ENCODE measurements around the gene USP24. TPM values are rescaled to one million over a fixed set of nuclear protein-coding genes. Genes with fewer than 3 reads are reported as not detected.

The USP24 gene
- total RNA-seq, 1 experiment from 2014 or later = 38.5 TPM

DNA sequence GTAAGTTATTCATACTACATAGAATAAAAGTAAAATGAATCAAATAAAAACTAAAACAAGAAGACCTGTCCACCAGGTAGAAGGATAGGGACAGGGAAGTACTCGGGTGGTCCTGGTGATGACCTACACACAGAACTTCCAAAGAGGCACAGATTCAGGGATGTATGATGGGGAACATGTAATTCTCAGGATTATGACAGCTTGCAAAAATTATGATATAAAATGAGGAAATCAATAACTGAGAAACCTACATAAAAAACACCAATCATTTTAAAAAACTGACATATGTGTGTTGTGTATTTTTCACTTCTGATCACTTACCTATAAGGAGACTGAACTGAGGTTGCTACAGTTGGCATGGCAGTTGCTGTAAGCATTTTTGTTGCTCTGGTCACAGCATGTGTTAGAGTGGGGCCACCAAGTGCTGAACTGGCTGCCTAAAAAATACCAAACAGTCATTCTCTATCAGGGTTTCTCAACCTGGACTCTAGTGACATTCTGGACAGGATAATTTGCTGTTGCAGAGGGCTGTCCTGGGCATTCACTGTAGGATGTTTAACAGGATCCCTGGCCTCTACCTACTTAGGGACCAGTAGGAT lies 73.8 kb downstream of the USP24 start:
- intact Hi-C loops (cut with micrococcal nuclease) = loop anchor here (2.0 kb wide), 1 partner anchor 1443 kb away; no protein-coding TSS in a partner anchor
- Histone ChIP-seq H3K27ac (ENCODE audit: low read length) (no peak overlapping the region), H3K9me2 (replicated peaks; ENCODE audit: low read length) (no peaks in the 10 kb centered on the region), H3K4me3 (ENCODE audit: low read length) (no peak overlapping the region), H3K9ac (ENCODE audit: low read length) (no peak overlapping the region), H3K27me3 (ENCODE audit: low read length) (no peaks in the 10 kb centered on the region), H3K79me2 (ENCODE audit: low read length) (no peaks in the 10 kb centered on the region), H3K36me3 (ENCODE audit: low read depth, low read length) (peaks cover 56% of the 10 kb centered on the region), H2AFZ (ENCODE audit: low read length) (no peak overlapping the region), H3K9me3 (ENCODE audit: low read length) (no peaks in the 10 kb centered on the region), H4K20me1 (ENCODE audit: low read length) (no peaks in the 10 kb centered on the region), H3F3A (ENCODE audit: low read length, unreplicated experiment) (peaks cover 4% of the 10 kb centered on the region), H3K4me1 (ENCODE audit: insufficient read depth, low read length) (peaks cover 5% of the 10 kb centered on the region; the same call in 1 of the 2 replicates), H3K4me2 (ENCODE audit: low read length) (no peak overlapping the region)
- no peak for TF ChIP-seq CTCF (conservative IDR thresholded peaks at IDR 0.05; ENCODE audit: low read depth, low read length)
- no peak for TF ChIP-seq EZH2phosphoT487 (IDR thresholded peaks at IDR 0.05; ENCODE audit: borderline replicate concordance, low read length)
- TF ChIP-seq EZH2 (IDR thresholded peaks at IDR 0.05; ENCODE audit: low read length, unreplicated experiment) = no peak
- ATAC-seq (no peak), DNase-seq (no peak)
- CTCF ChIA-PET = no interaction called here
- no TSS peak for BruUV-seq (replicated peaks)
- POLR2A ChIA-PET (ENCODE audit: unreplicated experiment) = no interaction called here

- no peaks in the 10 kb centered on the region for H3K79me2 ChIP-seq (ENCODE audit: low read length)
- H3K9me2 ChIP-seq (replicated peaks; ENCODE audit: low read length) = no peaks in the 10 kb centered on the region
- no peak overlapping the region for H3K9ac ChIP-seq (ENCODE audit: low read length)
- H3K36me3 ChIP-seq (ENCODE audit: low read depth, low read length) = peaks cover 50% of the 10 kb centered on the region
- H3F3A ChIP-seq (ENCODE audit: low read length, unreplicated experiment) = peaks cover 4% of the 10 kb centered on the region
- no peak overlapping the region for H3K4me3 ChIP-seq (ENCODE audit: low read length)
- H3K4me1 ChIP-seq (ENCODE audit: insufficient read depth, low read length) = peaks cover 5% of the 10 kb centered on the region; the same call in 1 of the 2 replicates
- BruUV-seq (replicated peaks) = no TSS peak
- H4K20me1 ChIP-seq (ENCODE audit: low read length) = no peaks in the 10 kb centered on the region
- H3K4me2 ChIP-seq (ENCODE audit: low read length) = no peak overlapping the region
- no peaks in the 10 kb centered on the region for H3K27me3 ChIP-seq (ENCODE audit: low read length)
- no peaks in the 10 kb centered on the region for H3K9me3 ChIP-seq (ENCODE audit: low read length)
- DNase-seq (peak; percentile 92), ATAC-seq (peak; percentile 97)
- no peak overlapping the region for H3K27ac ChIP-seq (ENCODE audit: low read length)
- CTCF ChIA-PET = no interaction called here
- TF ChIP-seq CTCF (conservative IDR thresholded peaks at IDR 0.05; ENCODE audit: low read depth, low read length) (peak; percentile 90), EZH2phosphoT487 (IDR thresholded peaks at IDR 0.05; ENCODE audit: borderline replicate concordance, low read length) (no peak), EZH2 (IDR thresholded peaks at IDR 0.05; ENCODE audit: low read length, unreplicated experiment) (no peak)
- H2AFZ ChIP-seq (ENCODE audit: low read length) = no peak overlapping the region
- POLR2A ChIA-PET (ENCODE audit: unreplicated experiment) = no interaction called here
- intact Hi-C loops (cut with micrococcal nuclease) = loop anchor here (1.0 to 2.0 kb wide), 2 partner anchors 137 to 1444 kb away; no protein-coding TSS in a partner anchor
These were observed 74.6 kb downstream of the USP24 start for GRCh38 chr1:55140546-55140983.

- no peak for ATAC-seq
These were observed 75.0 kb downstream of the USP24 start for GRCh38 chr1:55140137-55140536.

More at GRCh38 chr1:55140137-55140536, 75.0 kb downstream of the USP24 start:
- H3K9ac ChIP-seq (ENCODE audit: low read length) = no peak overlapping the region
- TF ChIP-seq EZH2 (IDR thresholded peaks at IDR 0.05; ENCODE audit: low read length, unreplicated experiment) = no peak
- no peak for TF ChIP-seq EZH2phosphoT487 (IDR thresholded peaks at IDR 0.05; ENCODE audit: borderline replicate concordance, low read length)
- no peak for TF ChIP-seq CTCF (conservative IDR thresholded peaks at IDR 0.05; ENCODE audit: low read depth, low read length)
- ChIA-PET POLR2A (ENCODE audit: unreplicated experiment) (no interaction called here), CTCF (no interaction called here)
- no peaks in the 10 kb centered on the region for H3K9me2 ChIP-seq (replicated peaks; ENCODE audit: low read length)
- BruUV-seq (replicated peaks) = no TSS peak
- H3K27me3 ChIP-seq (ENCODE audit: low read length) = no peaks in the 10 kb centered on the region
- H3K4me2 ChIP-seq (ENCODE audit: low read length) = no peak overlapping the region
- H3K27ac ChIP-seq (ENCODE audit: low read length) = no peak overlapping the region
- no peaks in the 10 kb centered on the region for H3K9me3 ChIP-seq (ENCODE audit: low read length)
- H3K4me3 ChIP-seq (ENCODE audit: low read length) = no peak overlapping the region
- peaks cover 4% of the 10 kb centered on the region for H3F3A ChIP-seq (ENCODE audit: low read length, unreplicated experiment)
- no peaks in the 10 kb centered on the region for H3K79me2 ChIP-seq (ENCODE audit: low read length)
- H2AFZ ChIP-seq (ENCODE audit: low read length) = no peak overlapping the region
- H4K20me1 ChIP-seq (ENCODE audit: low read length) = no peaks in the 10 kb centered on the region
- intact Hi-C loops (cut with micrococcal nuclease) = loop anchor here (1.0 to 2.0 kb wide), 2 partner anchors 137 to 1445 kb away; no protein-coding TSS in a partner anchor
- no peak for DNase-seq
- peaks cover 46% of the 10 kb centered on the region for H3K36me3 ChIP-seq (ENCODE audit: low read depth, low read length)
- peaks cover 5% of the 10 kb centered on the region; the same call in 1 of the 2 replicates for H3K4me1 ChIP-seq (ENCODE audit: insufficient read depth, low read length)

All from PC-3 (cell line).